ENCODE results near the gene VPS45. TPM values are rescaled to one million over a fixed set of nuclear protein-coding genes. Genes with fewer than 3 reads are reported as not detected.

Gene VPS45
- total and polyA plus RNA-seq, 4 donors = 7.7 to 24.2 (median 14.1) TPM

DNA sequence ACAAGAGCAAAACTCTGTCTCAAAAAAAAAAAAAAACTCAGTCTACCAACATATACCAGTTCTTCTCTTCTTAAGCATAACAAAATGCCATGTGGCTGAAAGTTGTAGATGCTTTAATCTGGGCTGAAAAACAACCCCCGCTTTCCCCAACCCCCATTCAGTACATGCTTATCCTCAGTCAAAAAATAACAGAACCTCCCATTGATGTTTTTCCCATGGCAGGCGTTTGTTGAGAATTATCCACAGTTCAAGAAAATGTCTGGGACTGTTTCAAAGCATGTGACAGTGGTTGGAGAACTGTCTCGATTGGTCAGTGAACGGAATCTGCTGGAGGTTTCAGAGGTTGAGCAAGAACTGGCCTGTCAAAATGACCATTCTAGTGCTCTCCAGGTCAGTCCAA is 14.9 kb downstream of the VPS45 start:
- H3K36me3 ChIP-seq (ENCODE audit: control insufficient read depth in 4 of 4, insufficient read depth in 3 of 4, low read depth in 1 of 4, low read length in 3 of 4) = peaks cover 4 to 45% (median 37%) of the 10 kb centered on the region in 4 donors
- no peak overlapping the region for H3K27ac ChIP-seq (ENCODE audit: low read depth in 1 of 2, low read length in 2 of 2)
- WGBS = 93% methylated on average over 4 of the region's 4 CpGs

DNA sequence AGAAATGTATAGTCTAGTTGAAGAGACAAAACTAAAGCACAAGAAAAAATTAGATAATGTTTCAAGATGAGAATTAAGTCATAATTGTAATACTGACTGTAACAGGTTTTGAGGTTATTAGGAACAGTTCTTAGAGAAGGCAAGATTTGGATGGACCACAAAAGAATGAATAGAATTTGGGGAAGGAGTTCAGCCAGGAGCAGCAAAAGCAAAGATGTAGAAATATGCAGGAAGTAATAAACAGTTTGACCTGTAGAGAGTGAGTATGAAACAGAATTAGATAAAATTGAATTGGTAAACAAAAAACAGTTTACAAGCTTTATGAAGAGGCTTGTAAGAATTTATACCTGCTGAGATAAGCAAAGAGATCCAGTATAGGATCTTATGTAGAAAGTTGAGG is 16.3 kb downstream of the VPS45 start:
- no peaks in the 10 kb centered on the region for H3K27me3 ChIP-seq (ENCODE audit: control insufficient read depth in 4 of 4, insufficient read depth in 4 of 4, low read length in 3 of 4)
- no peak overlapping the region for H3K4me3 ChIP-seq (ENCODE audit: low read depth in 1 of 3, low read length in 3 of 3)
- H3K9me3 ChIP-seq (ENCODE audit: control insufficient read depth in 4 of 4, low read length in 3 of 4) = no peaks in the 10 kb centered on the region
- DNase-seq (ENCODE audit: low spot score) = no peak
- no peak overlapping the region for H3K27ac ChIP-seq (ENCODE audit: low read depth in 1 of 2, low read length in 2 of 2)
- no peak for TF ChIP-seq NR2F2 (IDR thresholded peaks at IDR 0.05)
- no peak for TF ChIP-seq FOXA2 (IDR thresholded peaks at IDR 0.05)
- TF ChIP-seq YY1 (IDR thresholded peaks at IDR 0.05) = no peak
- no peak for TF ChIP-seq SP1 (IDR thresholded peaks at IDR 0.05)
- TF ChIP-seq, protein P1, sequence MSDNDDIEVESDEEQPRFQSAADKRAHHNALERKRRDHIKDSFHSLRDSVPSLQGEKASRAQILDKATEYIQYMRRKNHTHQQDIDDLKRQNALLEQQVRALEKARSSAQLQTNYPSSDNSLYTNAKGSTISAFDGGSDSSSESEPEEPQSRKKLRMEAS (IDR thresholded peaks at IDR 0.05) = no peak
- no peak for TF ChIP-seq TAF1 (conservative IDR thresholded peaks at IDR 0.05)
- TF ChIP-seq, protein P2, sequence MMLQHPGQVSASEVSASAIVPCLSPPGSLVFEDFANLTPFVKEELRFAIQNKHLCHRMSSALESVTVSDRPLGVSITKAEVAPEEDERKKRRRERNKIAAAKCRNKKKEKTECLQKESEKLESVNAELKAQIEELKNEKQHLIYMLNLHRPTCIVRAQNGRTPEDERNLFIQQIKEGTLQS (IDR thresholded peaks at IDR 0.05) = no peak
- H3K9ac ChIP-seq (ENCODE audit: low read depth in 1 of 2, low read length in 2 of 2) = no peak overlapping the region
- peaks cover 4 to 43% (median 36%) of the 10 kb centered on the region in 4 donors for H3K36me3 ChIP-seq (ENCODE audit: control insufficient read depth in 4 of 4, insufficient read depth in 3 of 4, low read depth in 1 of 4, low read length in 3 of 4)
- H3K4me1 ChIP-seq (ENCODE audit: control insufficient read depth in 4 of 4, insufficient read depth in 4 of 4, low read length in 3 of 4) = no peaks in the 10 kb centered on the region

More for the DNA sequence above, 14.9 kb downstream of the VPS45 start:
- no peak for DNase-seq (ENCODE audit: low spot score)
- Histone ChIP-seq H3K4me3 (ENCODE audit: low read depth in 1 of 3, low read length in 3 of 3) (no peak overlapping the region), H3K9ac (ENCODE audit: low read depth in 1 of 2, low read length in 2 of 2) (no peak overlapping the region), H3K4me1 (ENCODE audit: control insufficient read depth in 4 of 4, insufficient read depth in 4 of 4, low read length in 3 of 4) (no peaks in the 10 kb centered on the region), H3K9me3 (ENCODE audit: control insufficient read depth in 4 of 4, low read length in 3 of 4) (no peaks in the 10 kb centered on the region), H3K27me3 (ENCODE audit: control insufficient read depth in 4 of 4, insufficient read depth in 4 of 4, low read length in 3 of 4) (no peaks in the 10 kb centered on the region)
- TF ChIP-seq, protein P1 (IDR thresholded peaks at IDR 0.05) = no peak

DNA sequence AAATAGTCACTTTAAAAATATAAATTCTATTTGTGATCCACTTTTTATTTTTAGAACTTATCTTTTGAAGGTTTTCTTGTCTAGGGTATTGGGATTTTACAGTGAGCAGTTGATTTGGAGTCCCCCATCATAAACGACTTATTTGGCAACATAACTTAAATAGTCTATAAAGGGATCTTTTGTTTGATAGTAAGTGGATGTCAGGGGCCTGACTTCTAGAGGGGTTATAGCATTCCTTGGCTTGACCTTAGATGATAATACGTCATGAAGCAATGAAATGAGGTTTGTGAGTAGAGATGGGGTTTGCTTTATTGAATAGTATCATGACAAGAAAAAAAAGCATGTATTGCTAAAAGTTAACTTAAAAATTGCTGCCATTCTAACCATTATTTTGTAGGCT is 17.8 kb downstream of the VPS45 start:
- Histone ChIP-seq H3K9ac (ENCODE audit: low read depth in 1 of 2, low read length in 2 of 2) (no peak overlapping the region), H3K4me3 (ENCODE audit: low read depth in 1 of 3, low read length in 3 of 3) (no peak overlapping the region), H3K36me3 (ENCODE audit: control insufficient read depth in 4 of 4, insufficient read depth in 3 of 4, low read depth in 1 of 4, low read length in 3 of 4) (peaks cover 2 to 40% (median 35%) of the 10 kb centered on the region in 4 donors), H3K27ac (ENCODE audit: low read depth in 1 of 2, low read length in 2 of 2) (no peak overlapping the region), H3K9me3 (ENCODE audit: control insufficient read depth in 4 of 4, low read length in 3 of 4) (no peaks in the 10 kb centered on the region), H3K27me3 (ENCODE audit: control insufficient read depth in 4 of 4, insufficient read depth in 4 of 4, low read length in 3 of 4) (no peaks in the 10 kb centered on the region), H3K4me1 (ENCODE audit: control insufficient read depth in 4 of 4, insufficient read depth in 4 of 4, low read length in 3 of 4) (no peaks in the 10 kb centered on the region)
- no peak for DNase-seq (ENCODE audit: low spot score)
- TF ChIP-seq RAD21 (IDR thresholded peaks at IDR 0.05) (no peak), FOXA2 (IDR thresholded peaks at IDR 0.05) (no peak), GABPA (IDR thresholded peaks at IDR 0.05 in 1 of 2, conservative IDR thresholded peaks at IDR 0.05 in 1 of 2) (no peak), YY1 (IDR thresholded peaks at IDR 0.05) (no peak), TAF1 (conservative IDR thresholded peaks at IDR 0.05) (no peak), JUND (IDR thresholded peaks at IDR 0.05) (no peak), HNF4A (conservative IDR thresholded peaks at IDR 0.05) (no peak), HNF4G (IDR thresholded peaks at IDR 0.05) (no peak), RXRA (IDR thresholded peaks at IDR 0.05) (no peak), EGR1 (IDR thresholded peaks at IDR 0.05; ENCODE audit: low read depth in 2 of 2) (no peak)
- TF ChIP-seq, protein P3, sequence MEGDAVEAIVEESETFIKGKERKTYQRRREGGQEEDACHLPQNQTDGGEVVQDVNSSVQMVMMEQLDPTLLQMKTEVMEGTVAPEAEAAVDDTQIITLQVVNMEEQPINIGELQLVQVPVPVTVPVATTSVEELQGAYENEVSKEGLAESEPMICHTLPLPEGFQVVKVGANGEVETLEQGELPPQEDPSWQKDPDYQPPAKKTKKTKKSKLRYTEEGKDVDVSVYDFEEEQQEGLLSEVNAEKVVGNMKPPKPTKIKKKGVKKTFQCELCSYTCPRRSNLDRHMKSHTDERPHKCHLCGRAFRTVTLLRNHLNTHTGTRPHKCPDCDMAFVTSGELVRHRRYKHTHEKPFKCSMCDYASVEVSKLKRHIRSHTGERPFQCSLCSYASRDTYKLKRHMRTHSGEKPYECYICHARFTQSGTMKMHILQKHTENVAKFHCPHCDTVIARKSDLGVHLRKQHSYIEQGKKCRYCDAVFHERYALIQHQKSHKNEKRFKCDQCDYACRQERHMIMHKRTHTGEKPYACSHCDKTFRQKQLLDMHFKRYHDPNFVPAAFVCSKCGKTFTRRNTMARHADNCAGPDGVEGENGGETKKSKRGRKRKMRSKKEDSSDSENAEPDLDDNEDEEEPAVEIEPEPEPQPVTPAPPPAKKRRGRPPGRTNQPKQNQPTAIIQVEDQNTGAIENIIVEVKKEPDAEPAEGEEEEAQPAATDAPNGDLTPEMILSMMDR (IDR thresholded peaks at IDR 0.05; ENCODE audit: low read depth, low read length, missing input control) = no peak
- TF ChIP-seq, protein P1 (IDR thresholded peaks at IDR 0.05) = no peak
- TF ChIP-seq, protein P4, sequence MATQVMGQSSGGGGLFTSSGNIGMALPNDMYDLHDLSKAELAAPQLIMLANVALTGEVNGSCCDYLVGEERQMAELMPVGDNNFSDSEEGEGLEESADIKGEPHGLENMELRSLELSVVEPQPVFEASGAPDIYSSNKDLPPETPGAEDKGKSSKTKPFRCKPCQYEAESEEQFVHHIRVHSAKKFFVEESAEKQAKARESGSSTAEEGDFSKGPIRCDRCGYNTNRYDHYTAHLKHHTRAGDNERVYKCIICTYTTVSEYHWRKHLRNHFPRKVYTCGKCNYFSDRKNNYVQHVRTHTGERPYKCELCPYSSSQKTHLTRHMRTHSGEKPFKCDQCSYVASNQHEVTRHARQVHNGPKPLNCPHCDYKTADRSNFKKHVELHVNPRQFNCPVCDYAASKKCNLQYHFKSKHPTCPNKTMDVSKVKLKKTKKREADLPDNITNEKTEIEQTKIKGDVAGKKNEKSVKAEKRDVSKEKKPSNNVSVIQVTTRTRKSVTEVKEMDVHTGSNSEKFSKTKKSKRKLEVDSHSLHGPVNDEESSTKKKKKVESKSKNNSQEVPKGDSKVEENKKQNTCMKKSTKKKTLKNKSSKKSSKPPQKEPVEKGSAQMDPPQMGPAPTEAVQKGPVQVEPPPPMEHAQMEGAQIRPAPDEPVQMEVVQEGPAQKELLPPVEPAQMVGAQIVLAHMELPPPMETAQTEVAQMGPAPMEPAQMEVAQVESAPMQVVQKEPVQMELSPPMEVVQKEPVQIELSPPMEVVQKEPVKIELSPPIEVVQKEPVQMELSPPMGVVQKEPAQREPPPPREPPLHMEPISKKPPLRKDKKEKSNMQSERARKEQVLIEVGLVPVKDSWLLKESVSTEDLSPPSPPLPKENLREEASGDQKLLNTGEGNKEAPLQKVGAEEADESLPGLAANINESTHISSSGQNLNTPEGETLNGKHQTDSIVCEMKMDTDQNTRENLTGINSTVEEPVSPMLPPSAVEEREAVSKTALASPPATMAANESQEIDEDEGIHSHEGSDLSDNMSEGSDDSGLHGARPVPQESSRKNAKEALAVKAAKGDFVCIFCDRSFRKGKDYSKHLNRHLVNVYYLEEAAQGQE (IDR thresholded peaks at IDR 0.05) = no peak
- WGBS = 78% methylated on average over 2 of the region's 2 CpGs
